ENCODE data around the gene DEF6.

DEF6 gene, protein sequence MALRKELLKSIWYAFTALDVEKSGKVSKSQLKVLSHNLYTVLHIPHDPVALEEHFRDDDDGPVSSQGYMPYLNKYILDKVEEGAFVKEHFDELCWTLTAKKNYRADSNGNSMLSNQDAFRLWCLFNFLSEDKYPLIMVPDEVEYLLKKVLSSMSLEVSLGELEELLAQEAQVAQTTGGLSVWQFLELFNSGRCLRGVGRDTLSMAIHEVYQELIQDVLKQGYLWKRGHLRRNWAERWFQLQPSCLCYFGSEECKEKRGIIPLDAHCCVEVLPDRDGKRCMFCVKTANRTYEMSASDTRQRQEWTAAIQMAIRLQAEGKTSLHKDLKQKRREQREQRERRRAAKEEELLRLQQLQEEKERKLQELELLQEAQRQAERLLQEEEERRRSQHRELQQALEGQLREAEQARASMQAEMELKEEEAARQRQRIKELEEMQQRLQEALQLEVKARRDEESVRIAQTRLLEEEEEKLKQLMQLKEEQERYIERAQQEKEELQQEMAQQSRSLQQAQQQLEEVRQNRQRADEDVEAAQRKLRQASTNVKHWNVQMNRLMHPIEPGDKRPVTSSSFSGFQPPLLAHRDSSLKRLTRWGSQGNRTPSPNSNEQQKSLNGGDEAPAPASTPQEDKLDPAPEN

DNA sequence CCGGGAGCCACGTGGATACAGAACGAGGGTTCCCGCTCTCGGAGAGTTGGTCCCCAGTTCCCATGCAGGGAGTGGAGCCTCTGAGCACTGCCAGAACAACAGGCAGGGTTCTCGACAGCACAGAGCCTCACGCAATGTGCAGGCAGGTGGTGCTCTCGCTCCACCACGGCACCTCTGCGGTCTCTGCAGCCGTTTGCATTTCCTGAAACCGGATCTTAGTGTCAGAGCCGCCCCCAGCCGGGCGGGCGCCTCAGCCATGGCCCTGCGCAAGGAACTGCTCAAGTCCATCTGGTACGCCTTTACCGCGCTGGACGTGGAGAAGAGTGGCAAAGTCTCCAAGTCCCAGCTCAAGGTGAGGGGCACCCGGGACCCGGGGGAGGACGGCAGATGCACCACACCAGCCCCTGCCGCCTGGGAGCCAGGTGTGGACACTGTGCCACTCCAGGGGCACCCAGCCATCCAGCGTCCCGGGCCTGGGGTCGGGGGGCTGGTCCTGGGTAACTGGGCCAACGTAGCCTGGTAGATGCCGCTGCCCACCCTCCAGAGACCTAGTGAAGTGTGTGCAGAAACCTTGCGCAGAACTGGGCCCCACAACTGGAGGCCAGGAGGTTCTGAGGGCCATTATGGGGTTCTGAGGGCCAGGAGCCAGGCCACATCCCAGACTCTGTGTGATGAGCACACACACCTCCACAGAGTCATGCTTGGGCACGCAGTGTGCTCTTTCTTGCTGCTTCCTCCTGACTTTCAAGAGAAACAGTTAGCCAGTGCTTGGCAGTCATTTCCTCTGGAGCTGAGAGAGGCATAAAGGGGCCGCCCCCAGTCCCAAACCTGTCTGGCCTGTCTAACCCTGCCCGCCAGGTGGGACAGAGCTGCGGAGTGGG is at the start of gene DEF6:
TSS of gene DEF6 (plus strand) at position 218 of the 881 bp plus-strand sequence. CDS start at position 257, 39 bp downstream.
- peak; percentile 61 to 82 (median 74) for DNase-seq

- DNase-seq: no peak
Observed at GRCh38 chr6:35248300-35248699, 49.3 kb upstream of the DEF6 start.

- DNase-seq: no peak
Observed at GRCh38 chr6:35248965-35249364, 48.7 kb upstream of the DEF6 start.

GRCh38 chr6:35251949-35252348 is 45.7 kb upstream of the DEF6 start:
- no peak for DNase-seq

GRCh38 chr6:35253249-35253648 is 44.4 kb upstream of the DEF6 start:
- DNase-seq: no peak

- no peak for DNase-seq
Observed at GRCh38 chr6:35258336-35258735, 39.3 kb upstream of the DEF6 start.

DNA sequence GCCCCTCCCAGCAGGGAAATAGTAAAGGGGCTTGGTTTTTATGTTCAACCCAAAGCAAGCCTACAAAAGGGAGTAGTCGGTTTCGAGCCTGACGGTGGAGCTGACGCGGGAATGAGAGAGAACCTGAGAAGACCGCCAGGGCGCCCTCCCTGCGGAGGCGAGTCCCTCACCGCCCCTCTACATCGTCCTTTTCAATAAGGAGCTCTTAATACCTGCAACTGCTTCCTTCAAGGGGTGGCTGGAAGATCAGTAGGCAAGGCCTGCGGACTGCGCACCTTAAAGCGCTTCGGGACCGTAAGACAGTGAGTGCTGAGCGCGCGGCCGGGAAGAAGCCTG is 38.8 kb upstream of the DEF6 start:
- DNase-seq: no peak

DNA sequence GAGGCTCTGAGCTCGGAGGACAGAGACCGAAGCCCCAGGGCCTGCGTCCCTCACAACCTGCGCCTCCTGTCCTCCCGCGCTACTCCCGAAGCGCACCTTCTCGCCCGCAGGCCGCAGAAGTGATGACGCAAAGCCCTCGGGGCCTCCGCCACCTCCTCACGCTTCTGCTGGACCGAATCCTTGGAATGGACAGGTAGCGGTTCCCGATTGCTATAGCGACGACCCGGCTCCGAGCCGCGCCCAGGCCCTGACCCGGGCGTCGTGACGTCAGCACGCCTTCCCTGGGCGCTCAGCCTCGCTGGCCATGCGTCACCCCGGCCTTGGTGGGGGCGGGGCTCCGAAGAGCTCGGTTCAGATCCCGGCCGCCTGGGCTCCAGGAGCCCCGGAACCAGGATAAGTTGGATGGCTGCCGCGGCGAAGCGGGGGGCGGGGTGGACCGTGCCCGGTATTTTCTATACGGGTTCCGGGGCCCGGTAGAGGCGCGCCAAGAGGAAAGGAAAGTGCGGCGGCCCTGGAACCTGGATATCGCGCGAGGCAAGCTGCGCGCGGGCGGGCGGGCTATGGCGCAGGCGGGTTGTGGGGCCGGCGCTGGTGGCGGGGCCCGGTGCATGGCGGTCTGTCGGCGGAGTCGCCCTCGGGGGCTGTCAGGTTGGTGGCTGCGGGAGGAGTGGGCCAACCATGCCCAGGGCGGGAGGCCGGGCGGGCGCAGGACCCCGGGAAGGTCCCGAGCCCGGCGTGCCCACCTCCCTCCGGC is 38.2 kb upstream of the DEF6 start, which contains the start of gene ZNF76:
TSS of gene ZNF76 (plus strand) at position 542 of the 754 bp plus-strand sequence. CDS start 21,417 bp downstream, outside the sequence.
- DNase-seq: peak; percentile 69 to 85 (median 76)

- DNase-seq: peak in 3 of 4 experiments; percentile 20 to 54 (median 39)
Observed at GRCh38 chr6:35259948-35260590, 37.5 kb upstream of the DEF6 start.

DNA sequence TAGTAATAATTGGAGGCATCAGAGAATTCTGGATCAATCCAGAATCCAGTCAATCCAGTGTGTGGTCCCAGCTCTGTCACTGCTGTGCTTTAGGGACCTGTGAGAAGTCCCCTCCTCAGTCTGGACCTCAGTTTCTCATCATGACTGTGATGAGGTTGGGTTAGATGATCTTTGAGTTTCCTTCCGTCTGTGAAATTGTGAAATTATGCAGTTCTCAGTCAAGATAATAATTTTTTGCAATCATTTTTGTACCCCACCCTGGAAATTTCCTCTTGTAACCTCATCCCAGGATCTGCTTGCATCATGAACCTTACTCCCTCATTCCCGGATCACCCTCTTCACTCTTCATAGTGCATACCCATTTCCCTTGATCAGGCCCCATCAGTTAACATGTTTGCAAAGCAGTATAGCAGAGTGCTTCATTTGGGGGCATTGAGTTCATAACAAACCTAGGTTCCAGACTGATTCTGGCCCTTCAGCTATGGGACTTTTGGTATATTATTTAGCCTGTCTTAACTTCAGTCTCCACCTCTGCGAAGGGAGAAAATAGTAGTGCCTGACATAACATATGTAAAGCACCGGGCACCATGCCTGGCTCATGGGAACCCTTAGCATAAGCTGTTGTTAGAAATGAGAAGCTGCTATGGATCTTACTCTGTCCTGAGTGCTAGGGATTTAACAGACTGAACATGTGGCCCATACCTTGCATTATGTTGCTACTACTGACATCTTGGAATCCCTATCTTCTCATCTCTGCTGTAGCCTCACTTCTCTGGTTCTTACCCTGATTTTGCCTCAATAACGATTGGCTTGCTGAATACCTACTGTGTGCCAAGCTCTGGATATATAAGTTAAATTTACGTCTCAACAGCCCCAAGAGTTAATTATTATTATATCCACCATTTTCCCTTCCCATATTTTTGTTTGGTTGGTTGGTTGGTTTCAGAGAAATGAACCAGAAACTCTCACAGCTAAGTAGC is 36.7 kb upstream of the DEF6 start:
- no peak for DNase-seq

GRCh38 chr6:35262596-35262995 is 35.0 kb upstream of the DEF6 start:
- DNase-seq: no peak

DNA sequence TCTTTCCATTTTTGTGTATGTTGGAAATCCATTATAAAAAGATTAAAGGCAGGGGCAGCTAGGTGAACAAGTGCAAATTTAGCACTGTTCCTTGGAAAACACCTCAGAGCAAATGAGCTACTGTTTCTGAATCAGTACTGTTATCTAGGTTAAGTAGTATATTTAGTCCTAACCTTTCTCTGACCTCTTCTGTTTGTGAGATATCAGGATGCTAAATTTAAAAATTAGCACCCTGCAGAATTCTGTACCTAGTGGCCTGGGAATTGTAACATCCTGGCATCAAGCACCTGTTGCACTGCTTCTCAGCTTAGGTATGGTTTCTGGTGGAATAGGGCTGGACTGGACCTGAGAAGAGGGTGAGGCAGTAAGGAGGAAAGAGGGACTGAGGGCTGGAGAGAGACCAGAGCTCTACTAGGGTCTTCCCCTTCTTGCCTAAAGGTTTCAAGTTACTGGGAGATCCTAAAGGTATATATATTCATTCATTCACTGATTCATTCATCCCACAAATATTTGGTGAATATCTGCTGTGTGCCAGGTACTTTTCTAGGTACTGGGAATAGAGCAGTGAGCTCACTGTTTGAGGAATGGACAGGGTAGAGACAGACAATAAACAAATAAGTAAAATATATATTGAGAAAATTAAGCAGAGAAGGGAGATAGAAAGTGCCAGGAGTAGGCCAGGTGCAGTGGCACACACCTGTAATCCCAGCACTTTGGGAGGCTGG is 32.9 kb upstream of the DEF6 start:
- DNase-seq: no peak

GRCh38 chr6:35265523-35265922 is 32.1 kb upstream of the DEF6 start:
- DNase-seq: no peak

GRCh38 chr6:35267446-35267845 is 30.2 kb upstream of the DEF6 start:
- DNase-seq: no peak

DNA sequence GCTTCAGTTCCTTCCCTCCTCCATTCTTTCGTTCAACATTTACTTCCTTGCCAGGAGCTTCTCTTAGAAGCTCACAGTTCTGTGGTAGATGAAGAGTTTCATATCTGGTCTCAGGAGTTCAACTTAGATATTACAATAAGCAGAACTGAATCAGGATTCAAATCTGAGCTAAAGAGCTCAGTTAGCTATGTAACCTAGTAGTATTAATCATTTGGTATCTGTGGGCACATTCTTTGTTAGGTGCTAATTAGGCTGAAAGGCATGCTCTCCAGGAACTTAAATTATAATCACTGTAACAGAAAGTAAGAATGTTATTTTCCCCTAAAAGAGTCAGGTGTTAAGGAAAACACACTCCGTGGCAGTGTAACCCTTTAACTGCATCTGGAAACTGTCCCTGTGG is 29.7 kb upstream of the DEF6 start:
- no peak for DNase-seq

DNA sequence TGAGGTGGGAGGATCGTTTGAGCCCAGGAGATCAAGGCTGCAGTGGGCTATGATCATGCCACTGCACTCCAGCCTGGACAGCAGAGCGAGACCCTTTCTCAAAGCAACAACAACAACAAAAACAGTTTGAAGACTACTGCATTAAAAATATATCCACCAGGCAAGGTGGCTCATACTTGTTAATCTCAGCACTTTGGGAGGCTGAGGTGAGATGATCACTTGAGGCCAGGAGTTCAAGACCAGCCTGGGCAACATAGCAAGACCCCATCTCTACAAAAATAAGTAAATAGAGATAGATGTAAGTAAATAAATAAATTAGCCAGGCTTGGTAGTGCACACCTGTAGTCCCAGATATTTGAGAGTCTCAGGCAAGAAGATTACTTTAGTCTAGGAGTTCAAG is 25.6 kb upstream of the DEF6 start:
- DNase-seq: no peak

DNA sequence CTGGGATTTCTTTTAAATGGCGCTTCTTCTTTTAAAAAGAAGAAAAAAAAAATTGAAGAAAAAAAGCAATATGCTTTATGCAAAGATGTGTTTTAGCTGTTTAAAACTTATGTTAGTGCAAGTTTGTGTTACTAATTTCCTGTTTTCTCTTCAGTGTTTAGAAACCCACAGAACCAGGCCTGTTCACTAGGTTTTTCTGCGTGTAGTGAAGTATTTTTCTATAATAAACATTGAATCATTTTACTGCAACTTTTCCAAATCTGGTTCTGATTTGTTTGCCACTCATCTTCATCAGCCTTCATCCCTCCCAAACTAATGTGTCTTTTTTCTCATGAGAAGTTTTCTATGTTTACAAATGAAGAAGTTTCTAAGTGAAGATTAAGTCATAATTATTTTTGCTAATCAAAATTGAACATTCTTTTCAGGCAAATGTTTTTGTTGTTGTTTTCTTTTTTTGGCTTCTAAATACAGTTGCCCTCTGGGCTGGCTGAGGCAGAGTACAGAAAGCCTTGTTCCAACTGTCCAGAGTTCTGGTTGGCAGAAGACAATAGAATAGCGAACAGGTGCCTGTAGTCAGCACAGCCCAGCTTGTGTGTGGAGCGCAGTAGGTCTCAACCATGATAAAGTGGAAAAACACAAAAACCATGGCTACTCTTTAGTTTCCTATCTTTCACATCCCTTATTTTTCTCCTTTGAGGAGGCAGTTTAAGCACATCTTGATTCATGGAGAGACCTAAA is 23.6 kb upstream of the DEF6 start:
- DNase-seq: no peak

DNA sequence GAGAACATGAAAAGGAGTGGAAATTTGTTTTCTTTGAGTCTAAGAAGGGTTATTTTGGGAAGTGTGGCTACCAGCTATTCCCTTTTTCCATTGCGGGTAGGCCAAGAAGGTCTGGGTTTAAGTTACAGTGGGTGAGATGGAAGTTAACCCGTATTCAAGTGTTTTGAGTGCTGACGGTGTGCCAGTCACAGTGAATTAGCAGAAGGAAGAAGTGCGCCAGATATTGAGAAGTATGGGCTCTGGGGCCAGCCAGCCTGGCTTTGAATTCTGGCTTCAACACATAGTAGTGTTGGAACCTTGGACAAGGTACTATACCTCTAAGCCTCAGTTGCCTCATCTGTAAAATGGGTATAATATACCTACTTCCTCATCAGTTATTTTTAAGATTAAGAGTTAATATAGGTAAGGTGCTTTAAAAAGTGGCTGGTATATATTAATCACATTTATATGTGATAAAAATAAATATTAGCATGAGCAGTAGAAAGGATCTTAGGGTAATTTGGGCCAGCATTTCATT is 21.8 kb upstream of the DEF6 start:
- DNase-seq: no peak

GRCh38 chr6:35278708-35279107 is 18.9 kb upstream of the DEF6 start:
- DNase-seq: no peak
